NT2/D1 (cell line): ENCODE measurements around the gene KRT4.

ENCODE experiments used
- SUZ12 ChIP-seq: IDR thresholded peaks from 2 replicates; pipeline ENCODE4 v1.6.1; 2011; ENCODE audit not compliant: insufficient read length, insufficient read depth; ENCODE audit errors: extremely low read depth
- YY1 ChIP-seq: IDR thresholded peaks from 2 replicates; pipeline ENCODE4 v1.6.1; 2011; ENCODE audit not compliant: insufficient read length, insufficient read depth
- ZNF274 ChIP-seq: IDR thresholded peaks from 2 replicates; pipeline ENCODE4 v1.6.1; 2011; ENCODE audit warnings: mild to moderate bottlenecking, low read depth, low read length

DNA sequence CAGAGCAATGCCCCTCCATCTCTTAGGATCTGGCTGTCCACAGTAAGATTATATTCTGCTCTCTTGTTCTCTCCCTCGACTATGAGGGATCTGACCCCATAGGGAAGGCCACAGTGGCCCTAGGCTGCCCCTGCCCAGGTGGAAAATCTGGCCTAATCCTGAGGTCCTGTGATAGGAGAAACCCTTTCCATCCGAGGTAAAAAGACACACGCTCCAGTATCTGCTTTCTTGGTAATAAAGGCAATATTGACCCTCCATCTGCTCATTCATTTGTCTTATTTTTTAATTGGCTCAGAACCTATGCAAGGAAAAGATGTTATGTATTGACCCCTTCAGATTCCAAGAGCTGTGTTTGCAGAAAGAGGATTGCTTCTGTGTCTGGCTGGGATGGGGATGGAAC lies 46.5 kb downstream of the KRT4 start:
- TF ChIP-seq SUZ12 (no peak), YY1 (no peak), ZNF274 (no peak)
